HepG2 (cell line): ENCODE data around the gene PIM1. TPM values are rescaled to one million over a fixed set of nuclear protein-coding genes. Genes with fewer than 3 reads are reported as not detected.

Experiments used
- CHD4 ChIP-seq: fragments of 200-600 bp; sonication (generic); IDR thresholded peaks from 2 replicates; pipeline ENCODE4 v1.7.0; 2017; ENCODE audit warnings: mild to moderate bottlenecking, low read length, borderline replicate concordance
- EED ChIP-seq: sonication (generic); formaldehyde crosslinking; IDR thresholded peaks from 2 replicates; pipeline ENCODE4 v1.5.0; 2020; ENCODE audit warnings: mild to moderate bottlenecking, missing genetic modification reagents
- ERF ChIP-seq: IDR thresholded peaks from 2 replicates; pipeline ENCODE4 v1.6.1; 2018; ENCODE audit warnings: missing biosample characterization, missing genetic modification reagents
- FOXC1 ChIP-seq: sonication (generic); formaldehyde crosslinking; IDR thresholded peaks from 2 replicates; pipeline ENCODE4 v1.8.0; 2022; ENCODE audit warnings: mild to moderate bottlenecking, missing genetic modification reagents, borderline replicate concordance
- GLI4 ChIP-seq: sonication (generic); formaldehyde crosslinking; IDR thresholded peaks from 2 replicates; pipeline ENCODE4 v1.5.1; 2020; ENCODE audit warnings: missing genetic modification reagents, mild to moderate bottlenecking, moderate library complexity, borderline replicate concordance
- IKZF1 ChIP-seq: fragments of 450-650 bp; IDR thresholded peaks from 2 replicates; pipeline ENCODE4 v1.7.1; 2016
- IKZF4 ChIP-seq: sonication (generic); formaldehyde crosslinking; IDR thresholded peaks from 2 replicates; pipeline ENCODE4 v1.5.1; 2020; ENCODE audit warnings: borderline replicate concordance, mild to moderate bottlenecking, low read depth, missing genetic modification reagents; ENCODE audit errors: not compliant biosample characterization
- MAZ ChIP-seq, 2 experiments: sonication (generic) in 1 of 2; formaldehyde crosslinking in 1 of 2; IDR thresholded peaks; 2 replicates each; pipeline versions ENCODE4 v1.5.0 to v1.6.1; 2012 to 2020; ENCODE audit warnings: low read depth in 2 of 2, mild to moderate bottlenecking in 2 of 2, borderline replicate concordance in 1 of 2, improper control_type of control experiment in 1 of 2, low read length in 1 of 2, missing genetic modification reagents in 1 of 2, moderate library complexity in 1 of 2
- PRPF4 ChIP-seq: fragments of 200-400 bp; formaldehyde crosslinking; IDR thresholded peaks from 2 replicates; pipeline ENCODE4 v1.6.1; 2016; ENCODE audit warnings: low read length, low read depth; ENCODE audit not compliant: poor library complexity, severe bottlenecking
- RFXAP ChIP-seq: sonication (generic); formaldehyde crosslinking; IDR thresholded peaks from 2 replicates; pipeline ENCODE4 v1.4.0; 2020; ENCODE audit warnings: missing genetic modification reagents, borderline replicate concordance
- TGIF2 ChIP-seq: IDR thresholded peaks from 2 replicates; pipeline ENCODE4 v1.6.1; 2016; ENCODE audit warnings: control low read depth, missing compliant biosample characterization
- ZNF235 ChIP-seq: sonication (generic); formaldehyde crosslinking; IDR thresholded peaks from 2 replicates; pipeline ENCODE4 v1.8.1; 2023; ENCODE audit warnings: mild to moderate bottlenecking, missing genetic modification reagents, borderline replicate concordance
- ZNF572 ChIP-seq: sonication (generic); formaldehyde crosslinking; IDR thresholded peaks from 2 replicates; pipeline ENCODE4 v1.5.1; 2020; ENCODE audit warnings: mild to moderate bottlenecking, missing genetic modification reagents
- ZNF850 ChIP-seq: sonication (generic); formaldehyde crosslinking; conservative IDR thresholded peaks from 2 replicates; pipeline ENCODE4 v1.9.0; 2021; ENCODE audit warnings: mild to moderate bottlenecking, missing genetic modification reagents
- polyA plus RNA-seq, 8 experiments: library from polyadenylated mRNA; depleted of rRNA in 3 of 8; stranded (reverse) in 7 of 8; unstranded in 1 of 8; fragments of >200 nt; fragmentation: Illumina TruSeq in 4 of 8; extraction: Trizol in 4 of 8; gene quantifications; 2 replicates each; pipeline versions ENCODE4 v1.2.1 to v1.2.3, GENCODE V29; 2011 to 2016; ENCODE audit warnings: low read depth in 4 of 8, missing spikeins in 1 of 8, mixed read lengths in 1 of 8; ENCODE audit not compliant: insufficient read depth in 1 of 8
- total RNA-seq, 5 experiments: library from RNA; depleted of rRNA; stranded (reverse); fragments of >200 nt; fragmentation: Illumina TruSeq; extraction: Trizol; gene quantifications; 2 replicates each; pipeline ENCODE4 v1.2.3, GENCODE V29; 2016; ENCODE audit warnings: low read depth in 1 of 5
- TF ChIP-seq, protein P1 (sequence below): sonication (generic); formaldehyde crosslinking; IDR thresholded peaks from 2 replicates; pipeline ENCODE4 v1.4.0; 2020; ENCODE audit warnings: missing genetic modification reagents
- TF ChIP-seq, protein P2 (sequence below): sonication (generic); formaldehyde crosslinking; IDR thresholded peaks from 2 replicates; pipeline ENCODE4 v1.8.0; 2022; ENCODE audit warnings: missing genetic modification reagents, mild to moderate bottlenecking, inconsistent platforms, borderline replicate concordance
- TF ChIP-seq, protein P3 (sequence below): sonication (generic); formaldehyde crosslinking; IDR thresholded peaks from 2 replicates; pipeline ENCODE4 v1.5.1; 2020; ENCODE audit warnings: missing genetic modification reagents, mild to moderate bottlenecking, borderline replicate concordance
- TF ChIP-seq, protein P4 (sequence below): sonication (generic); formaldehyde crosslinking; IDR thresholded peaks from 2 replicates; pipeline ENCODE4 v1.4.0; 2020; ENCODE audit warnings: missing genetic modification reagents, borderline replicate concordance
- TF ChIP-seq, protein P5 (sequence below): sonication (generic); formaldehyde crosslinking; IDR thresholded peaks from 2 replicates; pipeline ENCODE4 v1.5.0; 2020; ENCODE audit warnings: missing genetic modification reagents

The PIM1 gene
- total and polyA plus RNA-seq, 2 of the 13 experiments (the other 11 are each of a cell fraction or from before 2014, with no cell fraction given), result 29.4 to 117 TPM

DNA sequence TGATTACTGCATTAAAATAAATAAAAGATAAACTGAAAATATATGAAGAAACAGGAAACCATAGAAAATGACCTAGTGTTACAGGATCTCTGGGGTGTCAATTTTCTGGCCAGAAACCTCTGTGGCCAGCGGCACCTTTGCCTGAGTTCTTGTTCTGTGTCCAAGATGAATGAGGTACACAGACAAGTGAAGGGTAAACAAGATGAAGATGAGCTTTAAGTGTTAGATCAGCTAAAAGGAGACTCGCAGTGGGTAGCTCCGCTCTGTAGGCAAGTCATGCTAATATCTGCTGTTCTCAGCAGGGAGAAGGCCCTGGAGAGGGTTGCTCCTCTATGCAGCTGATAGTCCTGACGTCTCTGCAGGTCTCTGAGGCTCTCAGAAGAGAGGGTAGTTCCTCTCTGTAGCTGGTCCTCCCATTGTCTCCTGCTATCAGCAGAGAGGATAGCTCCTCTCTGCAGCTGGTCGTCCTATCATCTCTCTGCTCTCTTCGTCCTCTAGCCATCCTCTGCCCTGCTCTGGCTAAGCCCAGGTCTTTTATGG is 51.7 kb downstream of the PIM1 start (continued):
- no peak for TF ChIP-seq ZNF850 (CRISPR knock-in tag)
- no peak for TF ChIP-seq TGIF2 (CRISPR knock-in tag)
- TF ChIP-seq IKZF4, result peak; percentile 79
- 0 out of 2 replicates have a peak, but pooled peaks have one; percentile 49 for TF ChIP-seq GLI4
- TF ChIP-seq, protein P1, sequence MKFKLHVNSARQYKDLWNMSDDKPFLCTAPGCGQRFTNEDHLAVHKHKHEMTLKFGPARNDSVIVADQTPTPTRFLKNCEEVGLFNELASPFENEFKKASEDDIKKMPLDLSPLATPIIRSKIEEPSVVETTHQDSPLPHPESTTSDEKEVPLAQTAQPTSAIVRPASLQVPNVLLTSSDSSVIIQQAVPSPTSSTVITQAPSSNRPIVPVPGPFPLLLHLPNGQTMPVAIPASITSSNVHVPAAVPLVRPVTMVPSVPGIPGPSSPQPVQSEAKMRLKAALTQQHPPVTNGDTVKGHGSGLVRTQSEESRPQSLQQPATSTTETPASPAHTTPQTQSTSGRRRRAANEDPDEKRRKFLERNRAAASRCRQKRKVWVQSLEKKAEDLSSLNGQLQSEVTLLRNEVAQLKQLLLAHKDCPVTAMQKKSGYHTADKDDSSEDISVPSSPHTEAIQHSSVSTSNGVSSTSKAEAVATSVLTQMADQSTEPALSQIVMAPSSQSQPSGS (CRISPR knock-in tag), result 0 out of 2 replicates have a peak, but pooled peaks have one; percentile 32
- TF ChIP-seq, protein P2, sequence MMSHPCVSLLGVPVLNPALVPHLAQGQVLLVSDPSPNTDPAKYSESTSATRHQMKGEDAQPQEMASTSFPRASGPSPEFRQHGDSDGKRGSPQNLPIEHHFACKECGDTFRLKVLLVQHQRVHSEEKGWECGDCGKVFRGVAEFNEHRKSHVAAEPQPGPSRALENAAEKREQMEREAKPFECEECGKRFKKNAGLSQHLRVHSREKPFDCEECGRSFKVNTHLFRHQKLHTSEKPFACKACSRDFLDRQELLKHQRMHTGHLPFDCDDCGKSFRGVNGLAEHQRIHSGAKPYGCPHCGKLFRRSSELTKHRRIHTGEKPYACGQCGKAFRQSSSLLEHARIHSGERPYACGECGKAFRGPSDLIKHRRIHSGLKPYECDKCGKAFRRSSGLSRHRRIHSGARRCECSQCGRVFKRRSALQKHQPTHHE, result peak; percentile 15; the same call in 1 of the 2 replicates
- TF ChIP-seq, protein P3, sequence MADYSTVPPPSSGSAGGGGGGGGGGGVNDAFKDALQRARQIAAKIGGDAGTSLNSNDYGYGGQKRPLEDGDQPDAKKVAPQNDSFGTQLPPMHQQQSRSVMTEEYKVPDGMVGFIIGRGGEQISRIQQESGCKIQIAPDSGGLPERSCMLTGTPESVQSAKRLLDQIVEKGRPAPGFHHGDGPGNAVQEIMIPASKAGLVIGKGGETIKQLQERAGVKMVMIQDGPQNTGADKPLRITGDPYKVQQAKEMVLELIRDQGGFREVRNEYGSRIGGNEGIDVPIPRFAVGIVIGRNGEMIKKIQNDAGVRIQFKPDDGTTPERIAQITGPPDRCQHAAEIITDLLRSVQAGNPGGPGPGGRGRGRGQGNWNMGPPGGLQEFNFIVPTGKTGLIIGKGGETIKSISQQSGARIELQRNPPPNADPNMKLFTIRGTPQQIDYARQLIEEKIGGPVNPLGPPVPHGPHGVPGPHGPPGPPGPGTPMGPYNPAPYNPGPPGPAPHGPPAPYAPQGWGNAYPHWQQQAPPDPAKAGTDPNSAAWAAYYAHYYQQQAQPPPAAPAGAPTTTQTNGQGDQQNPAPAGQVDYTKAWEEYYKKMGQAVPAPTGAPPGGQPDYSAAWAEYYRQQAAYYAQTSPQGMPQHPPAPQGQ, result 0 out of 2 replicates have a peak, but pooled peaks have one; percentile 79
- TF ChIP-seq FOXC1 (CRISPR knock-in tag), result peak; percentile 16
- peak; percentile 31; the same call in 1 of the 2 replicates for TF ChIP-seq RFXAP (CRISPR knock-in tag)
- no peak for TF ChIP-seq ERF (CRISPR knock-in tag)
- peak; percentile 19; the same call in 1 of the 2 replicates for TF ChIP-seq ZNF572
- TF ChIP-seq, protein P4, sequence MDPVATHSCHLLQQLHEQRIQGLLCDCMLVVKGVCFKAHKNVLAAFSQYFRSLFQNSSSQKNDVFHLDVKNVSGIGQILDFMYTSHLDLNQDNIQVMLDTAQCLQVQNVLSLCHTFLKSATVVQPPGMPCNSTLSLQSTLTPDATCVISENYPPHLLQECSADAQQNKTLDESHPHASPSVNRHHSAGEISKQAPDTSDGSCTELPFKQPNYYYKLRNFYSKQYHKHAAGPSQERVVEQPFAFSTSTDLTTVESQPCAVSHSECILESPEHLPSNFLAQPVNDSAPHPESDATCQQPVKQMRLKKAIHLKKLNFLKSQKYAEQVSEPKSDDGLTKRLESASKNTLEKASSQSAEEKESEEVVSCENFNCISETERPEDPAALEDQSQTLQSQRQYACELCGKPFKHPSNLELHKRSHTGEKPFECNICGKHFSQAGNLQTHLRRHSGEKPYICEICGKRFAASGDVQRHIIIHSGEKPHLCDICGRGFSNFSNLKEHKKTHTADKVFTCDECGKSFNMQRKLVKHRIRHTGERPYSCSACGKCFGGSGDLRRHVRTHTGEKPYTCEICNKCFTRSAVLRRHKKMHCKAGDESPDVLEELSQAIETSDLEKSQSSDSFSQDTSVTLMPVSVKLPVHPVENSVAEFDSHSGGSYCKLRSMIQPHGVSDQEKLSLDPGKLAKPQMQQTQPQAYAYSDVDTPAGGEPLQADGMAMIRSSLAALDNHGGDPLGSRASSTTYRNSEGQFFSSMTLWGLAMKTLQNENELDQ (CRISPR knock-in tag), result peak; percentile 28; the same call in 1 of the 2 replicates
- TF ChIP-seq MAZ (IDR thresholded peaks at IDR 0.05; ENCODE audit: borderline replicate concordance, low read depth, low read length), result no peak
- TF ChIP-seq MAZ (CRISPR knock-in tag; IDR thresholded peaks at IDR 0.05; ENCODE audit: low read depth), result peak; percentile 17; the same call in 1 of the 2 replicates
- TF ChIP-seq, protein P5, sequence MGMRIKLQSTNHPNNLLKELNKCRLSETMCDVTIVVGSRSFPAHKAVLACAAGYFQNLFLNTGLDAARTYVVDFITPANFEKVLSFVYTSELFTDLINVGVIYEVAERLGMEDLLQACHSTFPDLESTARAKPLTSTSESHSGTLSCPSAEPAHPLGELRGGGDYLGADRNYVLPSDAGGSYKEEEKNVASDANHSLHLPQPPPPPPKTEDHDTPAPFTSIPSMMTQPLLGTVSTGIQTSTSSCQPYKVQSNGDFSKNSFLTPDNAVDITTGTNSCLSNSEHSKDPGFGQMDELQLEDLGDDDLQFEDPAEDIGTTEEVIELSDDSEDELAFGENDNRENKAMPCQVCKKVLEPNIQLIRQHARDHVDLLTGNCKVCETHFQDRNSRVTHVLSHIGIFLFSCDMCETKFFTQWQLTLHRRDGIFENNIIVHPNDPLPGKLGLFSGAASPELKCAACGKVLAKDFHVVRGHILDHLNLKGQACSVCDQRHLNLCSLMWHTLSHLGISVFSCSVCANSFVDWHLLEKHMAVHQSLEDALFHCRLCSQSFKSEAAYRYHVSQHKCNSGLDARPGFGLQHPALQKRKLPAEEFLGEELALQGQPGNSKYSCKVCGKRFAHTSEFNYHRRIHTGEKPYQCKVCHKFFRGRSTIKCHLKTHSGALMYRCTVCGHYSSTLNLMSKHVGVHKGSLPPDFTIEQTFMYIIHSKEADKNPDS (CRISPR knock-in tag), result 0 out of 2 replicates have a peak, but pooled peaks have one; percentile 51
- peak; percentile 6; the same call in 1 of the 2 replicates for TF ChIP-seq CHD4
- no peak for TF ChIP-seq IKZF1
- no peak for TF ChIP-seq PRPF4
- TF ChIP-seq EED (CRISPR knock-in tag), result 0 out of 2 replicates have a peak, but pooled peaks have one; percentile 50
- TF ChIP-seq ZNF235 (CRISPR knock-in tag), result 0 out of 2 replicates have a peak, but pooled peaks have one; percentile 9
